ENCODE measurements around the gene MACROD2.

MACROD2 gene

GRCh38 chr20:16069389-16070010, 2074.2 kb downstream of the MACROD2 start:
- DNase-seq, result peak; percentile 34 to 70 (median 66)

GRCh38 chr20:16072220-16072619, 2076.9 kb downstream of the MACROD2 start:
- DNase-seq, result no peak

GRCh38 chr20:16078172-16078898, 2083.0 kb downstream of the MACROD2 start:
- no peak for DNase-seq

- DNase-seq, result no peak
These were observed 2086.1 kb downstream of the MACROD2 start for GRCh38 chr20:16081421-16081820.

GRCh38 chr20:16082051-16082550, 2086.8 kb downstream of the MACROD2 start:
- DNase-seq, result no peak

- DNase-seq, result peak in 1 of 3 donors; percentile 16
These were observed 2088.4 kb downstream of the MACROD2 start for GRCh38 chr20:16083639-16084280.

- no peak for DNase-seq
These were observed 2099.9 kb downstream of the MACROD2 start for GRCh38 chr20:16095226-16095625.

GRCh38 chr20:16096756-16097326, 2101.5 kb downstream of the MACROD2 start:
- DNase-seq, result no peak

GRCh38 chr20:16097788-16098187, 2102.5 kb downstream of the MACROD2 start:
- no peak for DNase-seq

- DNase-seq, result peak in 1 of 3 donors; percentile 20
These were observed 2103.7 kb downstream of the MACROD2 start for GRCh38 chr20:16098890-16099639.

GRCh38 chr20:16100111-16100510, 2104.8 kb downstream of the MACROD2 start:
- no peak for DNase-seq

GRCh38 chr20:16100767-16101166, 2105.5 kb downstream of the MACROD2 start:
- DNase-seq, result no peak

All from suppressor macrophage treated with lipopolysaccharide for 1 hour (primary cell).